Measurements from ENCODE around the gene USP49. TPM values are rescaled to one million over a fixed set of nuclear protein-coding genes. Genes with fewer than 3 reads are reported as not detected.

The USP49 gene
- total and polyA plus RNA-seq, 2 donors (not counting 1 experiment from before 2014, with no cell fraction given): 1.5 to 2.3 TPM

- H3K4me3 ChIP-seq (replicated peaks in 1 of 4; ENCODE audit: control extremely low read depth in 1 of 4, insufficient read depth in 1 of 4, low read depth in 3 of 4, low read length in 4 of 4): no peak overlapping the region
- no peaks in the 10 kb centered on the region for H3K79me2 ChIP-seq (ENCODE audit: control insufficient read depth, insufficient read depth, low read length)
- no peaks in the 10 kb centered on the region for H3K27me3 ChIP-seq (ENCODE audit: control insufficient read depth, insufficient read depth, low read length)
- DNase-seq (ENCODE audit: low read depth in 2 of 2): no peak
- no peak overlapping the region for H3K27ac ChIP-seq (ENCODE audit: insufficient read depth, low read length)
- H2AFZ ChIP-seq (ENCODE audit: low read length): no peak overlapping the region
- TF ChIP-seq CTCF (conservative IDR thresholded peaks at IDR 0.05 in 1 of 2, IDR thresholded peaks at IDR 0.05 in 1 of 2; ENCODE audit: low read depth in 1 of 2, low read length in 2 of 2) (no peak), EZH2 (IDR thresholded peaks at IDR 0.05; ENCODE audit: low read length, missing control alignments) (no peak)
- no peaks in the 10 kb centered on the region for H3K9me3 ChIP-seq (ENCODE audit: control insufficient read depth, insufficient read depth, low read depth, low read length)
- no peaks in the 10 kb centered on the region for H3K36me3 ChIP-seq (ENCODE audit: control insufficient read depth, insufficient read depth, low read length)
- no peak overlapping the region for H3K9ac ChIP-seq (ENCODE audit: insufficient read depth, low read length)
- no peaks in the 10 kb centered on the region for H3K4me1 ChIP-seq (ENCODE audit: control insufficient read depth, extremely low read depth, insufficient read depth, low read length)
- H3K4me2 ChIP-seq (ENCODE audit: extremely low read depth, insufficient read depth, low read length): no peak overlapping the region
- no peaks in the 10 kb centered on the region for H4K20me1 ChIP-seq (ENCODE audit: control insufficient read depth, extremely low read depth, insufficient read depth, low read length)
Measured at GRCh38 chr6:41748542-41748941, 146.6 kb downstream of the USP49 start.

- TF ChIP-seq EZH2 (IDR thresholded peaks at IDR 0.05; ENCODE audit: low read length, missing control alignments): no peak
- no peak for TF ChIP-seq CTCF (conservative IDR thresholded peaks at IDR 0.05 in 1 of 2, IDR thresholded peaks at IDR 0.05 in 1 of 2; ENCODE audit: low read depth in 1 of 2, low read length in 2 of 2)
- no peak overlapping the region for H3K27ac ChIP-seq (ENCODE audit: insufficient read depth, low read length)
- H3K9me3 ChIP-seq (ENCODE audit: control insufficient read depth, insufficient read depth, low read depth, low read length): no peaks in the 10 kb centered on the region
- H3K4me3 ChIP-seq (replicated peaks in 1 of 4; ENCODE audit: control extremely low read depth in 1 of 4, insufficient read depth in 1 of 4, low read depth in 3 of 4, low read length in 4 of 4): no peak overlapping the region
- no peak overlapping the region for H3K9ac ChIP-seq (ENCODE audit: insufficient read depth, low read length)
- no peak overlapping the region for H3K4me2 ChIP-seq (ENCODE audit: extremely low read depth, insufficient read depth, low read length)
- H3K79me2 ChIP-seq (ENCODE audit: control insufficient read depth, insufficient read depth, low read length): no peaks in the 10 kb centered on the region
- DNase-seq (ENCODE audit: low read depth in 2 of 2): no peak
- H3K36me3 ChIP-seq (ENCODE audit: control insufficient read depth, insufficient read depth, low read length): no peaks in the 10 kb centered on the region
- no peaks in the 10 kb centered on the region for H4K20me1 ChIP-seq (ENCODE audit: control insufficient read depth, extremely low read depth, insufficient read depth, low read length)
- H3K4me1 ChIP-seq (ENCODE audit: control insufficient read depth, extremely low read depth, insufficient read depth, low read length): no peaks in the 10 kb centered on the region
- H2AFZ ChIP-seq (ENCODE audit: low read length): no peak overlapping the region
- no peaks in the 10 kb centered on the region for H3K27me3 ChIP-seq (ENCODE audit: control insufficient read depth, insufficient read depth, low read length)
Measured at GRCh38 chr6:41748102-41748477, 147.1 kb downstream of the USP49 start.

- Histone ChIP-seq H3K36me3 (ENCODE audit: control insufficient read depth, insufficient read depth, low read length) (no peaks in the 10 kb centered on the region), H3K4me1 (ENCODE audit: control insufficient read depth, extremely low read depth, insufficient read depth, low read length) (no peaks in the 10 kb centered on the region), H3K79me2 (ENCODE audit: control insufficient read depth, insufficient read depth, low read length) (no peaks in the 10 kb centered on the region), H3K9me3 (ENCODE audit: control insufficient read depth, insufficient read depth, low read depth, low read length) (no peaks in the 10 kb centered on the region), H3K4me3 (replicated peaks in 1 of 4; ENCODE audit: control extremely low read depth in 1 of 4, insufficient read depth in 1 of 4, low read depth in 3 of 4, low read length in 4 of 4) (no peak within 1 kb of the TSS), H3K9ac (ENCODE audit: insufficient read depth, low read length) (no peak within 1 kb of the TSS), H3K4me2 (ENCODE audit: extremely low read depth, insufficient read depth, low read length) (no peak within 1 kb of the TSS), H4K20me1 (ENCODE audit: control insufficient read depth, extremely low read depth, insufficient read depth, low read length) (no peaks in the 10 kb centered on the region), H3K27me3 (ENCODE audit: control insufficient read depth, insufficient read depth, low read length) (no peaks in the 10 kb centered on the region), H3K27ac (ENCODE audit: insufficient read depth, low read length) (no peak within 1 kb of the TSS), H2AFZ (ENCODE audit: low read length) (no peak within 1 kb of the TSS)
- no peak for DNase-seq (ENCODE audit: low read depth in 2 of 2)
- no peak for TF ChIP-seq CTCF (conservative IDR thresholded peaks at IDR 0.05 in 1 of 2, IDR thresholded peaks at IDR 0.05 in 1 of 2; ENCODE audit: low read depth in 1 of 2, low read length in 2 of 2)
- TF ChIP-seq EZH2 (IDR thresholded peaks at IDR 0.05; ENCODE audit: low read length, missing control alignments): no peak
Measured at GRCh38 chr6:41747256-41748101, 147.7 kb downstream of the USP49 start, which contains the start of gene PGC. PGC (minus strand) TSS chr6:41747397; CDS start chr6:41747334, 63 bp downstream.

Measured in fibroblast of lung (primary cell).